Measurements from ENCODE around the gene TNFRSF6B.

DNA sequence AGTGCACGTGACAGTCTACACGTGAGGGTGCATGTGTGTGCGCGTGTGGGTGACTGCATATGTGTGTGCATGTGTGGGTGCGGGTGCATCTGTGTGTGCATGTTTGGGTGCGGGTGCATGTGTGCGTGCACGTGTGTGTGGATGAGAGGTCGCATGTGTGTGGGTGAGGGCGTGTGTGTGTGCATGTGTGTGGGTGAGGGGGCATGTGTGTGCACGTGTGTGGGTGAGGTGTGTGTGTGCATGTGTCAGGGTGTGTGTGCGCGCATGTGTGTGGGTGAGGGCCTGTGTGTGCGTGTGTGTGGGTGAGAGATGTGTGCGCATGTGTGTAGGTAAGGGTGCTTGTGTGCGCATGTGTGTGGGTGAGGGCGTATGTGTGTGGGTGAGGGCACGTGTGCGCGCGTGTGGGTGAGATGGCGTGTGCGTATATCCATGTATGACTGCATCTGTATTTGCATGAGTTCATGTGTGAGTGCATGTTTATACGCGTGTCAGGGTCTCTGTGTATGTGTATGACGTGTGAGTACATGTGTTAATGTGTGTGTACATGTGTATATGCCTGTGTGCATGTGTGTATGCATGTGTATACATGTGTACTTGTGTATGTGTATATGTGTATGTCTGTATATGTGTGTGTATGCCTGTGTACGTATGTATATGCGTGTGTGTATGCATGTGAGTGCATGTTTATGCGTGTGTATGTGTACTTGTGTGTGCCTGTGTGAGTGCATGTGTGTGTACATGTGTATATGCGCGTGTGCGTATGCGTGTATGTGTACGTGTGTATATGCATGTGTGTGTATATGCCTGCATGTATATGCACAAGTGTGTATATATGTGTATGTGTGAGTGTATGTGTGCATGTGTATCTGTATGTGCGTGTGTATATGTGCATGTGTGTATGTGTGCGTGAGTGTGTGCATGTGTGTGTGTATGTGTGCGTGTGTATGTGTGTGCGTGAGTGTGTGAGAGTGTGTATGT is 36.0 kb downstream of the TNFRSF6B start:
- TF ChIP-seq, protein P1, sequence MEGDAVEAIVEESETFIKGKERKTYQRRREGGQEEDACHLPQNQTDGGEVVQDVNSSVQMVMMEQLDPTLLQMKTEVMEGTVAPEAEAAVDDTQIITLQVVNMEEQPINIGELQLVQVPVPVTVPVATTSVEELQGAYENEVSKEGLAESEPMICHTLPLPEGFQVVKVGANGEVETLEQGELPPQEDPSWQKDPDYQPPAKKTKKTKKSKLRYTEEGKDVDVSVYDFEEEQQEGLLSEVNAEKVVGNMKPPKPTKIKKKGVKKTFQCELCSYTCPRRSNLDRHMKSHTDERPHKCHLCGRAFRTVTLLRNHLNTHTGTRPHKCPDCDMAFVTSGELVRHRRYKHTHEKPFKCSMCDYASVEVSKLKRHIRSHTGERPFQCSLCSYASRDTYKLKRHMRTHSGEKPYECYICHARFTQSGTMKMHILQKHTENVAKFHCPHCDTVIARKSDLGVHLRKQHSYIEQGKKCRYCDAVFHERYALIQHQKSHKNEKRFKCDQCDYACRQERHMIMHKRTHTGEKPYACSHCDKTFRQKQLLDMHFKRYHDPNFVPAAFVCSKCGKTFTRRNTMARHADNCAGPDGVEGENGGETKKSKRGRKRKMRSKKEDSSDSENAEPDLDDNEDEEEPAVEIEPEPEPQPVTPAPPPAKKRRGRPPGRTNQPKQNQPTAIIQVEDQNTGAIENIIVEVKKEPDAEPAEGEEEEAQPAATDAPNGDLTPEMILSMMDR (IDR thresholded peaks at IDR 0.05; ENCODE audit: insufficient read depth, low read depth, low read length): no peak
- TF ChIP-seq EZH2 (IDR thresholded peaks at IDR 0.05; ENCODE audit: insufficient read depth, low read length): no peak

Measured in astrocyte (in vitro differentiated cells and primary cell).